Measurements from ENCODE around the gene OR6C4.
"Not testable (repeated sequence)": the region's sequence is repeated elsewhere in the genome, so short reads cannot be mapped to it uniquely, and the experiment has no call there.

Gene OR6C4

DNA sequence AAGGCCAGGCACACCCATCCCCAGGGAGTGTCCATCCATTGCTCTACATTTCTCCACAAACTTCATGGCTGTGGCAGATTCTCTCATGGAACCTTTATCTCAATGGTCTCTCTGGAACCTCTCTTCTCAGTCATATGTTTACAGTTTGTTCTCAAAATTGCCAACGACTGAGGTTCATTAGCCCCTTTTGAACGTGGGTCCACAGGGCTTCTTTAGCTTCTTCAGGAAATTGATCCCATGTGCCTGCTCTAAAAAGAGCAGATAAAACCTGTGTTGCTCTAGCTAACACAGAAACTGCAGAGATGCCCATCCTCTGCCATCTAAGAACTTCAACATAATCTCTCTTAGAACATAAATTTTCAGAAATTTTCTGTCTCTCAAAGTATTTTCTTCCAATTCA lies at the start of gene OR6C4:
Gene OR6C4 (plus strand): TSS at position 301 of the 400 bp plus-strand sequence. CDS start 1,625 bp downstream, outside the sequence.
- DNase-seq: no peak

DNA sequence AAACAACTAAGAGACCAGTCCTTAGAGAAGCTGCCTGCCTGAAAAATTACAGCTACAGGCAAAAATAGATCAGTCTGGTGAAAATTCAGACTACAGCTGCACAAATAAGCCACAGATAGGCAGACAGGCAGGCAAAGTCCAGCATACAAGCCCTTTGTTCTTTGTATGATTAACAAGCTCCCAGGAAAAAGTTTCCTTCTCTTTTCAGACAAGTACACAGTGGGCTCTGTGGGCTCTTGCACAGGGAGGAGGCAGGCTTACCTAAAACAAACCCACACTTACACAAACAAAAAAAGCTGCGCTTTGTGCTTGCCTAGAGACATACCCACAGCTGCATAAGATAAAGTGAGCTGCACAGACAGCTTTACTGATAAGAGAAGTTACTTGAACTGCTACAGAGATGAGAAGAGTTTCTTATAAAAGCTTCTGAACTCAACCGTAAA lies 49.6 kb upstream of the OR6C4 start:
- no peak for DNase-seq

DNA sequence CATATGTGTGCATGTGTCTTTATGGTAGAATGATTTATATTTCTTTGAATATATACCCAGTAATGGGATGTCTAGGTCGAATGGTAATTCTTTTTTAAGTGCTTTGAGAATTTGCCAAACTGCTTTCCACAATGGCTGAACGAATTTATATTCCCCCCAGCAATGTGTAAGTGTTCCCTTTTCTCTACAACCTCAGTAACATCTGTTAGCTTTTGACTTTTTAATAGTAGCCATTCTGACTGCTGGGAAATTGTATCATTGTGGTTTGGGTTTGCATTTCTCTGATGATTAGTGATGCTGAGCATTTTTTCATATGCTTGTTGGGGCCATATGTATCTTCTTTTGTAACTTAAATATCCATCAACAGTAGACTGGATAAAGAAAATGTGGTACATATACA lies 47.8 kb upstream of the OR6C4 start:
- no peak for DNase-seq

DNA sequence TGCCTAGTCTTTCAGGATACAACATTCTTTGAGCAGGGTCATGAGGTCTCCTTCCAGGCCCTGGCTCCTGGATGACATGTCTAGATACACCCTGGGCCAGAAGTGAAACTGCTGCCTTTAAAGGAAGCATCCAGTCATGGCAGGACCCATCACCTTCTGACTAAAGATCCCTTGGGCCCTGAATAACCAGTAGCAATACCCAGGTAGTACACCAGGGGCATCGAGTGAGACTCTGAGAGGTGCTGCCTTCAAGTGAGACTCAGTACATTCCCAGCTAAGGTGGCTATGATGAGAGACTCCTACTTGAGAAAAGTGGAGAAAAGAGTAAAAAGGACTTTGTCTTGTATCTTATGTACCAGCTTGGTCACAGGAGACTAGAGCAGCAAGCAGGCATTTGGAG lies 33.7 kb upstream of the OR6C4 start:
- no peak for DNase-seq

DNA sequence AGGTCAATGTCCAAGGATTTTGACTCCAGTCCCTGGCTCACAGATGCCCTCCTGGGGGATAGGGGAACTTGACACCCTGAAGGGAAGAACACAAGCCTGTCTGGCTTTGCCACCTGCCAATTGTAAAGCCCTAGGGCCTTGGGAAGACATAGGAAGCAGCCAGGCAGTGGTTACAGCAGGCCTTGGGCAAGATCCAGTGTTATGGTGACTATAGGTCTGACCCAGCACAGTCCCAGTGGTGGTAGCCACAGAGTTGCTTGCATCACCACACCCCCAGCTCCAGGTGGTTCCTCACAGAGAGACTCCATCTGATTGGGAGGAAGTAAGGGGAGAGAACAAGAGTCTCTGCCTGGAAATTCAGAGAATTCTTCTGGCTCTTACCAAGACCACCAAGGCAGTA lies 33.0 kb upstream of the OR6C4 start:
- no peak for DNase-seq

DNA sequence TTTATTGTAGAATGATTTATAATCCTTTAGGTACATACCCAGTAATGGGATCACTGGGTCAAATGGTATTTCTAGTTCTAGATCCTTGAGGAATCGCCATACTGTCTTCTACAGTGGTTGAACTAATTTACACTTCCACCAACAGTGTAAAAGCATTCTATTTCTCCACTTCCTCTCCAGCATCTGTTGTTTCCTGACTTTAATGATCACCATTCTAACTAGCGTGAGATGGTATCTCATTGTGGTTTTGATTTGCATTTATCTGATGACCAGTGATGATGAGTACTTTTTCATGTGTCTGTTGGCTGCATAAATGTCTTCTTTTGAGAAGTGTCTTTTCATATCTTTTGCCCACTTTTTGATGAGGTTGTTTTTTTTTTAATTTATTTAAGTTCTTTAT lies 1.2 kb upstream of the OR6C4 start:
- not testable (repeated sequence) for DNase-seq

DNA sequence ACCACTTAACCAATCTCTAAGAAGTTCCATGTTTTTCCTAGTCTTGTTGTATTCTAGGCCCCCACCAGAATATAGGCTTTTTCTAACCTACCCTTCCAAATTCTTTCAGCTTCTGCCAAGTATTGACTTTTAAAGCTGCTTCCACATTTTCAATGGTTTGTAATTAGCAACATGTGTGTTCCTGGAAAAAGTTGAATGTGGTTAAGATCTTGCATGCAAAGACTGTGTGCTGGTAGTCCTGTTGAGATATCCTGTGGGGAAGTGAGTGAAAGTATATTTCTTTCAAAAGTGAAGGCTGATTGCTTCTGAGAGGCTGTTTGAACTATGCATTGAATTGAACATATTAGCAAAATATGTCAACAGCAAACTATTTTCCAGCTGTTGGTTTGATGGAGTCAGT lies 646 bp upstream of the OR6C4 start:
- no peak for DNase-seq

DNA sequence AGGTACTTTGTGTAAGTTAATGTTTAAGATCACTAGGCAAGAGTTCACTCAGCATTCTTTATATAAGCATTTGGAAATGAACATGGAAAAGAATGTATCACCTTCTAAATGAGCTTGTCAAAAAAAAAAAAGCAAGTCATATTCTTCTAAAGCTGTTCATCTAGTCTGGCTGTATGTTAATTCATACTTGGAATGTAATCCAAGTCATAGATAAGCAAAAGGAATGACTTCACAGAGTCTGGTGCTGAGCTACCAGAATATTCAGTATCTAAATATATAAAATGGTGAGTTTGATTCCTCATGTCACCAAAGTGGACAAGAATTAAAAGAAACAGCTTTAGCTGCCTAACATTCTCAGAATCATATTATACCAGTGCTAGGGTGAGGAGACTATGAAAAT lies 4.9 kb downstream of the OR6C4 start:
- no peak for DNase-seq

DNA sequence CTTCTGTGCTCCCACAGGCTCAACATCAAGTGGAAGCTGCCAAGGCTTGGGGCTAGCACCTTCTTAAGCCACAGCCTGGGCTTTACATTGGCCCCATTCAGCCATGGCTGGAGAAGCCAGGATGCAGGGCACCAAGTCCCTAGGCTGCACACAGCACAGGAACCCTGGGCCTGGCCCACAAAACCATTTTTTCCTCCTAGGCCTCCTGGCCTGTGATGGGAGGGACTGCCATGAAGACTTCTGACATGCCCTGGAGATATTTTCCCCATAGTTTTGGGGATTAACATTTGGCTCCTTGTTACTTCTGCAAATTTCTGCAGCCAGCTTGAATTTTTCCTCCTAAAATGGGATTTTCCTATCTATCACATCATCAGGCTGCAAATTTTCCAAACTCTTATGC lies 20.7 kb downstream of the OR6C4 start:
- not testable (repeated sequence) for DNase-seq

DNA sequence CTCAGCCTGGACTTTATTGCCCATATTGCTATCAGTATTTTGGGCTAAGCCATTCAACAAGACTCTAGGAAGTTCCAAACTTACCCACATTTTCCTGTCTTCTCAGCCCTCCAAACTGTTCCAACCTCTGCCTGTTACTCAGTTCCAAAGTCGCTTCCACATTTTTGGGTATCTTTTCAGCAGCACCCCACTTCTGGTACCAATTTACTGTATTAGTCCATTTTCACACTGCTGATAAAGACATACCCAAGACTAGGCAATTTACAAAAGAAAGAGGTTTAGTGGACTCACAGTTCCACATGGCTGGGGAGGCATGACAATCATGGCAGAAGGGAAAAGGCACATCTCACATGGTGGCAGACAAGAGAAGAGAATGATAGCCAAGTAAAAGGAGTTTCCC lies 21.3 kb downstream of the OR6C4 start:
- DNase-seq: not testable (repeated sequence)

DNA sequence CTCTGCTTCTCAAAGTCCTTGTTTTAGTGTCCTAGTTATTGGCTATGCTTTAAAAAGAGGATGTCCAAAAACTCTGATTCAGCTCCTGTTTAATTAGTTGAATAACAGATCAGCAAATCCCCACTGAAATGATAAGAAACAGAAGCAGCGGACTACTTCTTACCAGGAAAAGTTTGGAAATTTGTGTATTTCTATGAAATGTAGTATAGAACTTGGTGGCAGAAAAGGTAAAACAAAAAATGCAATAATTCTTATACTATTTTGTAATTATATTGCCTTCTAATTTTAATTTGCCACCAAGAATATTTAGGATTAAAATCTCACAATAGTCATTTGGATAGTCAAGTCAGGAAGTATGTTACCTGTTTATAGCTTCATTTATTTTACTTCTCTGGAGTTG lies 22.8 kb downstream of the OR6C4 start, which contains the start of gene OR2AP1:
Gene OR2AP1 (plus strand): TSS at position 301 of the 400 bp plus-strand sequence. CDS start 1,947 bp downstream, outside the sequence.
- DNase-seq: no peak

DNA sequence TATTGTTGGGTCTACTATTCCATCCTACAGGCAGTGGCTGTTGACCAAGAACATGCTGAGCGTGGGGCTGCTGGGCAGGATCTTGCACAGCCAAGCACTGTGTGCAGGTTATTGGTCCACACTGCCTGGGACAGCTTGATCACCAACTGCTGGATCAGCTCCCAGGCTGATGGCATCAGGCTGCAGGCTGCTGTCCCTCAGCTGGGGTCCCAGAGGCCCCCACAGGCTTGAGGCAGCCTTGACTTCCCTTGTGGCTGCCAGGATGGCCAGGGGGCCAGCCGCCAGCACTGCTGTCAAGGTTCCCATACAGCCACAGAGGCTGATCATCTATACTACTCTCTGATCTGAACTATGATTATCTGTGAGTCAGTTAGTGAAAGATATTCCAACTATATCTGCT lies 32.7 kb downstream of the OR6C4 start:
- no peak for DNase-seq

DNA sequence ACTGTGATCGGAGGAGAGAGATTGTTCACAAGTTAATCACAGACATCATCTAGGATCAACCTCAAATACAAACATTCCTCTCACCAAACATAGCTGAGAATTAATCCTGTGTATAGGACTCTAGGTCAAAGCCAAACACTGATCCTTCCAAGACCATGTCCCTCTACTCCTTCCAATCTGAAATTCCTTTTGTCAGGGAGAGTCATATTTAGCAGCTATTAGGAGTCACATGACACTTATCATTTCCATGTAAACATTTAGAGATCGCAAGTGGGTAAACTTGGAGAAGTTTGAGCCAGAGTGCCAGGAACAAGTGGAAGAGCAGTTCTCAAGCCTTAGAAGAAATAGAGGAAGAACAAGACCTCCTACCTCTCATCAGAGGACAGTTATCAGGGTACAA lies 36.4 kb downstream of the OR6C4 start:
- DNase-seq: no peak

DNA sequence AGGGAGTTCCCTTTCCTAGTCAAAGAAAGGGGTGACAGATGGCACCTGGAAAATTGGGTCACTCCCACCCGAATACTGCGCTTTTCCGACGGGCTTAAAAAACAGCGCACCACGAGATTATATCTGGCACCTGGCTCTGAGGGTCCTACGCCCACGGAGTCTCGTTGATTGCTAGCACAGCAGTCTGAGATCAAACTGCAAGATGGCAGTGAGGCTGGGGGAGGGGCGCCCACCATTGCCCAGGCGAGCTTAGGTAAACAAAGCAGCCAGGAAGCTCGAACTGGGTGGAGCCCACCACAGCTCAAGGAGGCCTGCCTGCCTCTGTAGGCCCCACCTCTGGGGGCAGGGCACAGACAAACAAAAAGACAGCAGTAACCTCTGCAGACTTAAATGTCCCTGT lies 40.8 kb downstream of the OR6C4 start:
- DNase-seq: not testable (repeated sequence)

Data from activated CD8-positive, alpha-beta memory T cell treated with anti-CD3 and anti-CD28 coated beads, Interleukin-2, amount 50 U/mL, for 4 hours (primary cell).